HG02623 (cell line): ENCODE results near the gene CIITA.
"Not testable (repeated sequence)": the region's sequence is repeated elsewhere in the genome, so short reads cannot be mapped to it uniquely, and the experiment has no call there.

Experiments
- ATAC-seq: cut with Tn5 transposase; IDR thresholded peaks from one replicate; pipeline ENCODE4 v1.9.1; 2021; ENCODE audit warnings: moderate library complexity; ENCODE audit not compliant: unreplicated experiment

The CIITA gene

GRCh38 chr16:10876799-10877341, at the start of gene CIITA:
CIITA (plus strand) TSS chr16:10877202; CDS start chr16:10877331, 129 bp downstream.
- ATAC-seq, result peak; percentile 39

- ATAC-seq, result no peak
These were observed 49.2 kb upstream of the CIITA start for GRCh38 chr16:10827691-10828341.

DNA sequence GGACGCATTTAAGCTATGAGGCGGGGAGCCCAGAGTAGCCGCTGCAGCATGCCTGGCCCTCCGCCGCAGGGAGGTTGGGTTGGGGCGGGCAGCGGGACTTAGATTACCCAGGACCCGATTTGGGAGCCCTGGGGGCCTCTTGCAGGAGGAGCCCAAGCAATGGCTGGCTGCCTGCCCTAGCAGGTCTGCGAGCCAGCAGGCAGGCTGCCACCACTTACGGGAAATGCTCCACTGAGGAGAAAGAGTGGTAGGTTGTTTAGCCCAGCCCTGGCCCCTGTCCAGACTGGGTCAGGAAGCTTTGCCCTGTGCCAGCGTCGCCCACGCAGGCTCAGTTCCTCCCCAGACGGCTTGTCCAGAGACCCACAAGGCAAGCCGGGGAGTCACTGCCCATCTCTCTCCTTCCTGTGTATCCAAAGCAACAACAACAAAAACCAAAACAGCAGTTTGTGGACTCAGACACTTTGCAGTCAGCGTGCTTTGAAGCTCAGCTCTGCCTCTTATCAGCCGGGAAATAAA, 48.1 kb upstream of the CIITA start:
- no peak for ATAC-seq

DNA sequence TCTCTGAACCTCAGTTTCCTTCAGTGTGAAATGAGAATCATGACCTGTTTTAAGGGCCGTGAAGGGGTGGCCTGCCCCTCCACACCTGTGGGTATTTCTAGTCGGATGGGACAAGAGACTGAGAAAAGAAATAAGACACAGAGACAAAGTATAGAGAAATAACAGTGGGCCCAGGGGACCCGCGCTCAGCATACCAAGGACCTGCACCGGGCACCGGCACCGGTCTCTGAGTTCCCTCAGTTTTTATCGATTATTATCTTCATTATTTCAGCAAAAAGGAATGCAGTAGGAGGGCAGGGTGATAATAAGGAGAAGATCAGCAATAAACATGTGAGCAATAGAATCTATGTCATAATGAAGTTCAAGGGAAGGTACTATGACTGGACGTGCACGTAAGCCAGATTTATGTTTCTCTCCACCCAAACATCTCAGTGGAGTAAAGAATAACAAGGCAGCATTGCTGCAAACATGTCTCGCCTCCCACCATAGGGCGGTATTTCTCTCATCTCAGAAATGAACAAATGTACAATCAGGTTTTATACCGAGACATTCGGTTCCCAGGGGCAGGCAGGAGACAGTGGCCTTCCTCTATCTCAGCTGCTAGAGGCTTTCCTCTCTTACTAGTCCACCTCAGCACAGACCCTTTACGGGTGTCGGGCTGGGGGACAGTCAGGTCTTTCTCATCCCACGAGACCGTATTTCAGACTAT, 47.5 kb upstream of the CIITA start:
- ATAC-seq, result not testable (repeated sequence)

DNA sequence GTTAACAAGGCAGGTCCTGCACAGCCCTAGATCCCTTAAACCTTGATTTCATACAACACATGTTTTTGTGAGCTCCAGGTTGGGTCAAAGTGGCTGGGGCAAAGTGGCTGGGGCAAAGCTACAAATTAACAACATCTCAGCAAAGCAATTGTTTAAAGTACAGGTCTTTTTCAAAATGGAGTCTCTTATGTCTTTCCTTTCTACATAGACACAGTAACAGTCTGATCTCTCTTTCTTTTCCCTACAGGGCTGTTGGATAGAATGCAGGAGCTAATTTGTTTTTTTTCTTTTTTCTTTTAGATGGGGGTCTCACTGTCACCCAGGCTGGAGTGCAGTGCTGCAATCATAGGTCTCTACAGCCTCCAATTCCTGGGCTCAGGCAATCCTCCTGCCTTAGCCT, 46.8 kb upstream of the CIITA start:
- not testable (repeated sequence) for ATAC-seq

DNA sequence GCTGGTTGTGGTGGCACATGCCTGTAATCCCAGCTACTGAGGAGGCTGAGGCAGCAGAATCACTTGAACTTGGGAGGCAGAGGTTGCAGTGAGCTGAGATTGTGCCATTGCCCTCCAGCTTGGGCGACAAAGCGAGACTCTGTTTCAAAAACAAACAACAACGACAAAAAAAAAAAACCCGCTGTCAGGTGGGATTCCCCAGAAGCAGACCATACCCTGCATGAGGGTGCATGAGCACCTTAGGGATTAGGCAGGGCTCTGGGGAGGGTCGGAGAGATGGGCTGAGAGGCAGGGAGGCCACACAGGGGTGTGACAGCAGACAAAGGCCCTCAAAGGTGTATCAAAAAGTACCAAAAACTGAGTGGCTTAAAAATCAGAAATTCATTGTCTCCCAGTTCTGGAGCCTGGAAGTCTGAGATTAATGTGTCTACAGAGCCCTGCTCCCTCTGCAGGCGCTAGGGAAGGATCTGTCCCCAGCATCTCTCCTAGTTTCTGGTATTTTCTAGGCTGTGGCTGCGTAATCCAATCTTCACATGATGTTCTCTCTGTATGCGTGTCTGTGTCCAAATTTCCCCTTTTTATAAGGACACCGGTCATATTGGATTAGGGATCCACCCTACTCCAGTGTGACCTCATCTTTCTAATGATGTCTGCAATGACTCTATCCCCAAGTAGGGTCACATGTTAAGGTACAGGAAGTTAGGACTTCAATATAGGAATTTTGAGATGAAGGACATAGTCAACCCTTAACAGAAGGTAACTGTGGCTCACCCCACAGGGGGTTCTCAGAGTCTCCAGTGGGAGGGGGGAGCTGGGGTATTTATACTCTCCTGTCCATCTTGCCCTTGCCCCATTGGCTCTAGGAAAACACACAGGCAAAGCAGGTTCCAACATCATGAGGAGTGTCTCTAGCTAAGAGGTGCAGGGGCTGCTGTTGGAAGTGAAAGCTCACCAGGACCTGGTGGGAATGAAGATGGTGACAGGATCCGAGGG, 44.8 kb upstream of the CIITA start:
- no peak for ATAC-seq

DNA sequence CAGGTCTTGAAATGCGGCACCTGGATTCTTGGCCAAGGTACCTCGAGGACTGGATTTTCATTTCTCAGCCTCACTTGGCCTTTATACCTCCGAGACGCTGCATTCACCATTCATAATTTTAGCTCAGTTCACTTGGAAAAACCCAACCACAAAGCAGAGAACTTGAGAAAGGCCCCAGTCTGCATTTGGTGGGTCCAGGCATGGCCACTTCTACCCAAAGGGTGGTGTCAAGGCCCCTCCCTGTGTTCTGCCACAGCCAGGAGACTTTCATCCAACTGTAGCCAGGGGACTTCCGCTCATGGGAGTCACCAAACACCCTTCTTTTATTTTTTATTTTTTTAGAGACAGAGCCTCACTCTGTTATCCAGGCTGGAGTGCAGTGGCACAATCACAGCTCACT, 43.7 kb upstream of the CIITA start:
- no peak for ATAC-seq

DNA sequence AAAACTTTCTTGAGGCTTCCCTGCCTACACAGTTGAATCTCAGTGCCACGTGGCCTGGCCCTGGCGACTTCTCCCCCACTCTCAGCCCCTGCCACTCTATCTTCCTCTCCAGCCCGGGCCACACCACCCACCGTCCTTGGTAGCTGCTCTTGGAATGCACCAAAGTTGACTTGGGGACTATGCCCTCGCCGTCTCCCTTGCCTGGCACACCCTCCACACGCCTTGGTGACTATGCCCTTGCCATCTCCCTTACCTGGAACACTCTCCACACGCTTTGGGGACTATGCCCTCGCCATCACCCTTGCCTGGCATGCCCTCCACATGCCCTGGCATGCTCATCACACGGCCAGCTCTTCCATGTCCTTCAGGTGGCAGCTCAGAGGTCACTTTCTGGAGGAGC, 42.9 kb upstream of the CIITA start:
- no peak for ATAC-seq

GRCh38 chr16:10834766-10835165, 42.2 kb upstream of the CIITA start:
- ATAC-seq, result no peak

DNA sequence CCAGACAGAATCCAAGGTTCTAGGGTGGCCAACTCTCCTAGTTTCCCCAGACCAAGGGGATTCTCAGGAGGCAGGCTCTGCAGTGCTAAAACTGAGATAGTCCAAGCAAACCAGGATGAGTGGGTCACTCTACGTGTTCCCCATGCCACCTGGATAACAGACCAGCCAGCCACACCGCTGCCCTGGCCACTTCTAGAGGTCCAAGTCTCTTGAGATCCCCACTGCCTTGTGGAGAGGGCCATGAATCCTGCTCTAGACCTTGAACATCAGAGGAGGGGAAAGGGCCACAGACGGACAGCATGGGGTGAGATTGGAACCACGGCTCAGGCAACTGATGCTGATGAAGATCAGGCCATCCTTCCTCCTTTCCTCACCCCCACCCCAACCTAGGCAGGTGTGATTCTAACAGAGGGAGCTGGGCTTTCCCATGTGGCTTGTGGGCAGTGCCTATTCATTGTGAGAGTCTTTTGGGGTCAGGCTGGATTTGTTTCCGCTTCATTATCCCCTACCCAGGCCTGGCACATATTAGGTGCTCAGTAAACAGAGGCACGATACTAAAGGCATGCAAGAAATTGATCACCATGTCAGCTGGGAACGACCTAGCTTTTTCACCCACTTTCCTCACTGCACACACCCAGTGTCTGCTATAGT, 41.6 kb upstream of the CIITA start:
- no peak for ATAC-seq

- ATAC-seq, result no peak
These were observed 40.7 kb upstream of the CIITA start for GRCh38 chr16:10836174-10836853.

GRCh38 chr16:10838621-10839278, 38.3 kb upstream of the CIITA start:
- ATAC-seq, result no peak

DNA sequence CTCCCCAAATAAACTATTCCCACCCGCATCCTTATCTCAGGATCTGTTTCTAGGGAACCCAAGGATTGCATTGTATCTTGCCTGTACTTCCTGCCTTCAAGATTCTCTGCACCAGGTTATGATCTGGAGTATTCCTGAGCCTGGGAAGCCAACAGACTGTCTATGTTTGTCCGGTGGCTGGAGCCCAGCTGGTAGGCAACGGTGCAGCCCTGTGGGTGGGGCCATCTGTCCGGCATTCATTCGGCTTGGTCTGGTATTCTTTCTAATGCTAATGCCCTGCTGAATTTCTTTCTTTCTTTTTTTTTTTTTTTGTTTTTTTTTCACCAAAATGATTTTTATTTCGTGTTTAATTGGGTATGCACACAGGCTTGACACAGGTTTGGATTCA, 37.7 kb upstream of the CIITA start:
- ATAC-seq, result no peak

GRCh38 chr16:10840703-10841102, 36.3 kb upstream of the CIITA start:
- no peak for ATAC-seq

DNA sequence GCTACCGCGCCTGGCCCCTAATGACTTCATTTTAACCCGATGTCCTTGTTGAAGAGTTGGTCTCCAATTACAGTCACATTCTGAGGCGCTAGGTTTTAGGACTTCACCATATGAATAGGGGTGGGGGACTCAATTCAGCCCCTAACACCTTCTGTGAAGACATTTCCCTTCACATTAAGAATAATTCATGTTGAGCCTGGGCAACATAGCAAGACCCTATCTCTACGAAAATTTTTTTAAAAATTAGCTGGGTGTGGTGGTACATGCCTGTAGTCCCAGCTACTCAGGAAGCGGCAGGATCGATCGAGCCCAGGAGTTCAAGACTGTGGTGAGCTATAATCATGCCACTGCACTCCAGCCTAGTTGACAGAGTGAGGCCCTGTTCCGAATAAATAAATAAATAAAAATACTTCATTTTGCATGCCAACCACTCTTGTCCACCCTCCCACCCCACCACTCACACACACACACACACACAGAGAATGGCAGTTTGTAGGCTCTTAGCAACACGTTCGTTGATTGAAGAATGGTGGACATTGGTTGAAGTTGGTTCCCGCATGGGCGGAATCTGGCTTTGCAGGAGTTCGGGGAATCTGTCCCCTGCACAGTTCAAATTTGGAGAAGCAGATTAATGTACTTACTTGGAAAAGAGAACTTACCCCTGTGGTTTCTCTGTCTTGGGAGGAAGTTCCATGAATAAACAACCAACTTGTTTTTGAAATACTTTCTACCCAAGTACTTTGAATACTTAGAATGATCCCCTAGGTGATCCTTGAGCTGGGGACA, 30.6 kb upstream of the CIITA start:
- ATAC-seq, result no peak

DNA sequence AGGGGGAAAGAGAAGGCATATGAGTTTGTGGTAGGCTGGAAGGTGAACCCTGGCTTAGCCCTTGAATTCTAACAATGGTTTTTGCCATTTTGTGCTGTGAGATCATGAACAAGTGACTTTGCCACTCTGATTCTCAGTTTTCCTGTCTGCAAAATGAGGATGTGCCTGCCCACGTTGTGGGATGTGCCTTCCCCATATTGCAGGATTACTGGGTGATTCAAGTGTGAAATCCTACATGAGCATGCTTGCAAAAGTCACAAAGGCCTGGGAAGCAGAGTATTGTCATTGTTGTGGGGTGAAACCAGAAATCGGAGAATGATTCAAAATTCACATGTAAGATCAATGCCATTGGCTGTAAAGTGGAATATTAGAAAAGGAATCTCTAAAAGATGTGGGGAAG, 29.8 kb upstream of the CIITA start:
- ATAC-seq, result no peak

GRCh38 chr16:10849736-10850477, 27.1 kb upstream of the CIITA start:
- ATAC-seq, result no peak

GRCh38 chr16:10850478-10850850, 26.5 kb upstream of the CIITA start:
- no peak for ATAC-seq
